HG03432 (cell line): ENCODE results near the gene UGT1A7.
"Not testable (repeated sequence)": the region's sequence is repeated elsewhere in the genome, so short reads cannot be mapped to it uniquely, and the experiment has no call there.

Experiments used
- ATAC-seq: cut with Tn5 transposase; IDR thresholded peaks from one replicate; pipeline ENCODE4 v1.9.1; 2021; ENCODE audit warnings: mild to moderate bottlenecking, moderate library complexity; ENCODE audit not compliant: unreplicated experiment

The UGT1A7 gene

DNA sequence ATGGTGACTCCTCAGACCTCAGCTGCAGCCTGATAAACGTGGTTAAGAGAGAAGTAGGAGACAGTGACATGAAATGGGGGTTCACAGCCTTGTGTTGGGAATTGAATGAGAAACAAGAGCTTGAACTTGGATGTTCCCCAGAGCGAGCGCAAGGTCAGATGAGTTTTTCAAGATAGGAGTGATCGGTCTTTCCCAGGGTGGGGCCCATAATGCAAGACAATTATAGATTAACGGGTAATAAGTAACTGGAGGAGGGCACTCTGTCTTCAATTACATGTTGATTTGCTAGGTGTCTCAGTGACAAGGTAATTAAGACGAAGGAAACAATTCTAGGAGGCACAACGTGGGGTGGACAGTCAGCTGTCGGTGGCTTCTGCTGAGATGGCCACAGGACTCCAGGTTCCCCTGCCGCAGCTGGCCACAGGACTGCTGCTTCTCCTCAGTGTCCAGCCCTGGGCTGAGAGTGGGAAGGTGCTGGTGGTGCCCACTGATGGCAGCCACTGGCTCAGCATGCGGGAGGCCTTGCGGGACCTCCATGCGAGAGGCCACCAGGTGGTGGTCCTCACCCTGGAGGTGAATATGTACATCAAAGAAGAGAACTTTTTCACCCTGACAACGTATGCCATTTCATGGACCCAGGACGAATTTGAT, 31.0 kb downstream of the UGT1A7 start, which contains the start of gene UGT1A5:
Gene UGT1A5, plus strand, starts transcription at position 297 of the 651 bp plus-strand sequence. Its CDS starts 85 bp downstream, at position 382.
- no peak for ATAC-seq

DNA sequence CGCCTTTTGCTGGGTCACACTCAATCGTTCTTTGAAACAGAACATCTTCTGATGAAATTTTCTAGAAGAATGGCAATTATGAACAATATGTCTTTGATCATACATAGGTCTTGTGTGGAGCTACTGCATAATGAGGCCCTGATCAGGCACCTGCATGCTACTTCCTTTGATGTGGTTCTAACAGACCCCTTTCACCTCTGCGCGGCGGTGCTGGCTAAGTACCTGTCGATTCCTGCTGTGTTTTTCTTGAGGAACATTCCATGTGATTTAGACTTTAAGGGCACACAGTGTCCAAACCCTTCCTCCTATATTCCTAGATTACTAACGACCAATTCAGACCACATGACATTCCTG, 31.5 kb downstream of the UGT1A7 start:
- ATAC-seq, result no peak

DNA sequence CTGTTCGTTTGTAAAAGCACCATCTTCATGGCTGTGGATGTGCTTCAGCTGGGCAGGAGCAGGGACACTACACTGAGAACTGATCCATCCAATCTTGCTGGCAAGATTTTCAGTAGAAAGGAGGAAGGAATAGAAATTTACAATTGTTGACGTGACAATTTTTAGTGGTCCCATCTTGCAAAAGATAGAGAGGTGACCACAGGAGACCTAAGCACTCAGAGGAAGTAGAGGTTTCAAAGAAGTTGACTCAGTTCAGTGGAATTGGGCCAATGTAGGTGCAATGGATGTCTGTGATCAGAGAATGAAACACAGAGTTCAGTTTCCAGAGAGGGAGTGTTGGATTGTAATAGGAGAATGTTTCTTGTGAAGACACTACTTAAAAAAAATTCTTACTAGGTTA, 32.4 kb downstream of the UGT1A7 start:
- ATAC-seq, result no peak

DNA sequence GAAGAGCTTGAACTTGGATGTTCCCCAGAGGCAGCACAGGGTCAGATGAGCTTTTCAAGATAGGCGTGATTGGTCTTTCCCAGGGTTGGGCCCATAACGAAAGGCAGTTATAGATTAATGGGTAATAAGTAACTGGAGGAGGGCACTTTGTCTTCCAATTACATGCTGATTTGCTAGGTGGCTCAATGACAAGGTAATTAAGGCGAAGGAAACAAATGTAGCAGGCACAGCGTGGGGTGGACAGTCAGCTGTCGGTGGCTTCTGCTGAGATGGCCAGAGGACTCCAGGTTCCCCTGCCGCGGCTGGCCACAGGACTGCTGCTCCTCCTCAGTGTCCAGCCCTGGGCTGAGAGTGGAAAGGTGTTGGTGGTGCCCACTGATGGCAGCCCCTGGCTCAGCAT, 36.9 kb downstream of the UGT1A7 start, which contains the start of gene UGT1A4:
Gene UGT1A4, plus strand, starts transcription at position 185 of the 400 bp plus-strand sequence. Its CDS starts 85 bp downstream, at position 270.
- no peak for ATAC-seq

DNA sequence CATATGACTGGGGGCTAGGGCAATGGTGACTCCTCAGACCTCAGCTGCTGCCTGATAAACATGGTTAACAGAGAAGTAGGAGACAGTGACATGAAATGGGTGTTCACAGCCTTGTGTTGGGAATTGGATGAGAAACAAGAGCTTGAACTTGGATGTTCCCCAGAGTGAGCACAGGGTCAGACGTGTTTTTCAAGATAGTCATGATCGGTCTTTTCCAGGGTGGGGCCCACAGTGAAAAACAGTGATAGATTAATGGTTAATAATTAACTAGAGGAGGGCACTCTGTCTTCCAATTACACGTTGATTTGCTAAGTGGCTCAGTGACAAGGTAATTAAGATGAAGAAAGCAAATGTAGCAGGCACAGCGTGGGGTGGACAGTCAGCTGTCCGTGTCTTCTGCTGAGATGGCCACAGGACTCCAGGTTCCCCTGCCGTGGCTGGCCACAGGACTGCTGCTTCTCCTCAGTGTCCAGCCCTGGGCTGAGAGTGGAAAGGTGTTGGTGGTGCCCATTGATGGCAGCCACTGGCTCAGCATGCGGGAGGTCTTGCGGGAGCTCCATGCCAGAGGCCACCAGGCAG, 47.1 kb downstream of the UGT1A7 start, which contains the start of gene UGT1A3:
Gene UGT1A3, plus strand, starts transcription at position 320 of the 579 bp plus-strand sequence. Its CDS starts 85 bp downstream, at position 405.
- ATAC-seq, result no peak

GRCh38 chr2:233736868-233737653, 55.4 kb downstream of the UGT1A7 start:
- ATAC-seq, result not testable (repeated sequence)

GRCh38 chr2:233740870-233741269, 59.2 kb downstream of the UGT1A7 start:
- no peak for ATAC-seq

DNA sequence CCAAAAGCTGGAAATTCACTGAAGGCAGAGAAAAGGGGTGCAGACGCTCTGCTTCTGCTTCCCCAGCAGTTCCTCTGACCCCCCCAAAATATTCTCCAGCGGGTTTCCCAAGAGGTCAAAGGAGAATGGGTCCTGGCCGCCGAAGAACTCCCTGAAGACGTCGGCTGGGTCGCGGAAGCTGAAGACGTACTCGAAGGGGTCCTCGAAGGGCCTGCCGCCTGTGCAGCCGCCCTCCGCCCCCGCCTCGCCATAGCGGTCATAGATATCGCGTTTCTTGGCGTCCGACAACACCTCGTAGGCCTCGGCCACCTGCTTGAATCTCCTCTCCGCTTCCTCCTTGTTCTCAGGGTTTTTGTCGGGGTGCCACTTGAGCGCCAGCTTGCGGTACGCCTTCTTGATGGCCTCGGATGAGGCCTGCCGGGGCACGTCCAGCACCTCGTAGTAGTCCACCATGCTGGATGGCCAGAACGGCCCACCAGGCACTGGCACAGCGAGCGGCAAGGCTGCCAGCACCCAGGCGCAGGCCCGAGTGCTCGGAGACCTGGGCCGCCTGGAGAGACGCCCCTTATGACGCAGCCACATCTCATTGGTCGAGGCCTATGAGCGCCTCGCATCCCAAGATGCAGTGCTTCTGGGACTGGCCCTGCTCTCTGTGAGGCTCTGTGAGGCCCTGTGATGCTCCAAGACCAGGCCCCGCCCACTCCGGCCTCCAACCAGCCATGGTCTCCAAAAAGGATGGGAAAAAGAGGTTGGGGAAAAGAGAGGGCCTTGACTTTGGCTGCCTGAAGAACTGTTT, 62.0 kb downstream of the UGT1A7 start:
- no peak for ATAC-seq

GRCh38 chr2:233745073-233745755, 63.5 kb downstream of the UGT1A7 start:
- ATAC-seq, result no peak

DNA sequence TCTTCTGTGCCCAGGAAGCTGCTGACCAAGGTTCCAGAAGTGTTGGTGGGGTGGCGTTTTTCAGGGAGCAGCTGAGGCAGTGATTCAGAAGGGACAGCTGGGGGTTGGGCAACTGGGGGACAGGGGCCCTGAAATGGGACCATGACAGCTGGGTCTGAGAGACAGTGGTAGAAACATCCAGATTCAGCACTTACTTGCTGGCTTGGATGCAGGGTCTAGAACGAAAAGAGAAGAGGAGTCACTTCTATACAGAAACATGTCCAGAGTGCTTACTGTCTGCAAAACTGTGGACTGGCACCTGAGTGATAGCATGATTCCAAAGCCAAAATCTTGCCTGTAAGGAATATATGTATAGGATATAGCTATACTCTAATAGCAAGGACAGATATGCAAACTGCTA, 64.1 kb downstream of the UGT1A7 start:
- ATAC-seq, result not testable (repeated sequence)

- no peak for ATAC-seq
Observed at GRCh38 chr2:233746475-233747282, 65.0 kb downstream of the UGT1A7 start.

- no peak for ATAC-seq
Observed at GRCh38 chr2:233747283-233747544, 65.5 kb downstream of the UGT1A7 start.

GRCh38 chr2:233750689-233751088, 69.0 kb downstream of the UGT1A7 start:
- not testable (repeated sequence) for ATAC-seq

DNA sequence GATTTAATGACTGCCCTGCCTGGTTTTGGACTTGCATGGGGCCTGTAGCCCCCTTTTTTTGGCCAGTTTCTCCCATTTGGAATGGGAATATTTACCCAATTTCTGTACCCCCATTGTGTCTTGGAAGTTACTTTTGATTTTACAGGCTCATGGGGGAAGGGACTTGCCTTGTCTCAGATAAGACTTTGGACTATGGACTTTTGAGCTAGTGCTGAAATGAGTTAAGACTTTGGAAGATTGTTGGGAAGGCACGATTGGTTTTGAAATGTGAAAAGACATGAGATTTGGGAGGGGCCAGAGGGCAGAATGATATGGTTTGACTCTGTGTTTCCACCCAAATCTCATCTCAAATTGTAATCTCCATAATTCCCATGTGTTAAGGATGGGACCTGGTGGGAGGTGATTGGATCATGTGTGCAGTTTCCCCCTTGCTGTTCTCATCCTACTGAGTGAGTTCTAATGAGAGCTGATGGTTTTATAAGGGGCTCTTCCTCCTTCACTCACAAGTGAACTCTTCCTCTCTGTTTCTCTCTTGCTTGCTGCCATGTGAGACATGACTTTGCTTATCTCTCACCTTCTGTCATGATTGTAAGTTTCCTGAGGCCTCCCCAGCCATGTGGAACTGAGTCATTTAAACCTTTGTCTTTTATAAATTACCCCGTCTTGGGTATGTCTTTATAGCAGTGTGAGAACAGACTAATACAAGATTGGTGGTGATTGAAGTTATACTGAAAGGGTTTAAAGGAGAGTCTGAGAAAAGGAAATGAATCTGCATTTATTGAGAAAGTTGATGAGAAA, 69.7 kb downstream of the UGT1A7 start:
- not testable (repeated sequence) for ATAC-seq

DNA sequence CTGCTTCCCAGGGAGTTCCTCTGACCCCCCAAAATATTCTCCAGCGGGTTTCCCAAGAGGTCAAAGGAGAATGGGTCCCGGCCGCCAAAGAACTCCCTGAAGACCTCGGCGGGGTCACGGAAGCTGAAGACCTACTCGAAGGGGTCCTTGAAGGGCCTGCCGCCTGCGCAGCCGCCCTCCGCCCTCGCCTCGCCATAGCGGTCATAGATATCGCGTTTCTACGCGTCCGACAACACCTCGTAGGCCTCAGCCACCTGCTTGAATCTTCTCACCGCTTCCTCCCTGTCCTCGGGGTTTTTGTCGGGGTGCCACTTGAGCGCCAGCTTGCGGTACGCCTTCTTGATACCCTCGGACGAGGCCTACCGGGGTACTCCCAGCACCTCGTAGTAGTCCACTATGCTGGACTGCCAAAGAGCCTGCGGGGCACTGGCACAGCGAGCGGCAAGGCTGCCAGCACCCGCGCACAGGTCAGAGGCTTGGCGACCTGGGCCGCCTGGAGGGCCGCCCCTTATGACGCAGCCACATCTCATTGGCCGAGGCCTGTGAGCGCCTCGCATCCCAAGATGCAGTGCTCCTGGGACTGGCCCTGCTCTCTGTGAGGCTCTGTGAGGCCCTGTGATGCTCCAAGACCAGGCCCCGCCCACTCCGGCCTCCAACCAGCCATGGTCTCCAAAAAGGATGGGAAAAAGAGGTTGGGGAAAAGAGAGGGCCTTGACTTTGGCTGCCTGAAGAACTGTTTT, 73.3 kb downstream of the UGT1A7 start:
- no peak for ATAC-seq

GRCh38 chr2:233756429-233757081, 74.9 kb downstream of the UGT1A7 start:
- ATAC-seq, result no peak

DNA sequence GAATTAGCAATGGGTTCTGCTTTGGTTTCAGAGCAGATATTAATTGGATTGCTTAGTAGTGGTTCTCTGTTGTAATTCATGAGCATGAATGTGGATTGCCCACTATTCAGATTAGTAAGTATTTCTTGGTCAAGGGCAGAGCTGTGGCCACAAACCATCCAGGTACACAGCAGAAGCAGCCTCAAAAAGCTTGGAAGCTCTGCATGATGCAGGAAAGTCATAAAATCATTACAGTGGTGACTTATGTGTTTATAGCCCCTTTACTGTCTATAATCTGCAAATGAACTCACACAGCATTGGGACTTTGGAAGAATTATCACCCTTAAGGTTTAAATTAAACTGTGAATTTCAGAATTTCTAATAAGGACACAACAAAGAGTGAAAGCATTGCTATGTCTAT, 76.4 kb downstream of the UGT1A7 start:
- no peak for ATAC-seq

DNA sequence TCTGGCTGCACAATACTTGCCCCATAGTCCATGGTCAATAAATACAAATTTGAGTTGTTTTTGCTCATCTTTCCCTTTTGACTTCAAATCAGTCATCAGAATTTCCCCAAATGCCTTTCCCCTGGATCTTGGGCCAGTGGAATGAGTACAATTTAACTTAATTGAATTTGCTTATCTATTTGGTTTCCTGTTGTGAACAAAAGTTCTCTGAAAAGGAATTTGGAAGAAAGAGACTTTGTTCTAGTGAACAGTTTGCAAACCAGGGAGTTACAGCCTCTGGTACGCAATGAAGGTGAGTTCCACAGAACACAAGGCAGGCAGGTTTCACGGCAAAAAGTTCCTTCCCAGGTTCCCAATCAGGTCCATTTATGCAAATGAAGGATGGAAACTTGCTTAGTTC, 77.1 kb downstream of the UGT1A7 start:
- no peak for ATAC-seq
